ENCODE measurements around the gene SP7. TPM values are rescaled to one million over a fixed set of nuclear protein-coding genes. Genes with fewer than 3 reads are reported as not detected.

The SP7 gene
- total and polyA plus RNA-seq, 9 of the 15 experiments (the other 6 are each of a cell fraction or from before 2014, with no cell fraction given) = 0.04 TPM; not detected in 8

- TF ChIP-seq ZNF639 (CRISPR knock-in tag; conservative IDR thresholded peaks at IDR 0.05 in 1 of 2, IDR thresholded peaks at IDR 0.05 in 1 of 2) (0 out of 4 replicates have a peak, but pooled peaks of 1 of the 2 experiments have one; percentile 27), SMC3 (conservative IDR thresholded peaks at IDR 0.05; ENCODE audit: insufficient read depth, low read depth, low read length) (peak; percentile 99), KDM2B (CRISPR knock-in tag; IDR thresholded peaks at IDR 0.05) (no peak), MAX (CRISPR knock-in tag; IDR thresholded peaks at IDR 0.05) (0 out of 2 replicates have a peak, but pooled peaks have one; percentile 18), RAD51 (IDR thresholded peaks at IDR 0.05; ENCODE audit: borderline replicate concordance, low read depth) (no peak), DEAF1 (CRISPR knock-in tag; IDR thresholded peaks at IDR 0.05) (peak; percentile 98), GATAD2A (IDR thresholded peaks at IDR 0.05) (0 out of 2 replicates have a peak, but pooled peaks have one; percentile 2)
Observed at GRCh38 chr12:53352331-53353256, 16.4 kb upstream of the SP7 start (continued).

All from K562 (cell line).